ENCODE data around the gene FCN1.
"Not testable (repeated sequence)": the region's sequence is repeated elsewhere in the genome, so short reads cannot be mapped to it uniquely, and the experiment has no call there.

The FCN1 gene

GRCh38 chr9:134917431-134918373, at the start of gene FCN1:
Gene FCN1 (minus strand): TSS chr9:134917912. CDS start chr9:134917871, 41 bp downstream.
- no peak for DNase-seq

- no peak for DNase-seq
These were observed 49.2 kb upstream of the FCN1 start for GRCh38 chr9:134966697-134967546.

GRCh38 chr9:134966270-134966669, 48.6 kb upstream of the FCN1 start:
- no peak for DNase-seq

DNA sequence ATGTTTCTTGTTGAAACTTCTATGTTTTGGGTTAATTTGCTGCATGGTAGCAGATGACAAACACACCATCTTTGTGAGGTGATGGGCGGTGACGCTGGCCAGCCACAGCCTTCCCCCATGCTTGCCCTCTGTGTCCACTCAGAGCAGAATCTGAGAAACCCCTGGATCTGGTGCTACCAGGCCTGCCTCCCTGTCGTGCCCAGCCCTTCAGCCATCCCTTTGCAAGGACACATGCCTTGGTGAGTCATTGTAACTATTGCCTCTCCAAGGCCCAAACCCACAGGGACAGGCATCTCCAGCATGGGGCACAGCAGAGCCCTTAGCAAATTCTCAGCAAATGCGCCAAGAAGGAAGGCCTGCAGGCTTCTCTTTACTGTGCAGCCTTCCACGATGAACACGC, 48.1 kb upstream of the FCN1 start:
- no peak for DNase-seq

- no peak for DNase-seq
These were observed 47.7 kb upstream of the FCN1 start for GRCh38 chr9:134965411-134965810.

DNA sequence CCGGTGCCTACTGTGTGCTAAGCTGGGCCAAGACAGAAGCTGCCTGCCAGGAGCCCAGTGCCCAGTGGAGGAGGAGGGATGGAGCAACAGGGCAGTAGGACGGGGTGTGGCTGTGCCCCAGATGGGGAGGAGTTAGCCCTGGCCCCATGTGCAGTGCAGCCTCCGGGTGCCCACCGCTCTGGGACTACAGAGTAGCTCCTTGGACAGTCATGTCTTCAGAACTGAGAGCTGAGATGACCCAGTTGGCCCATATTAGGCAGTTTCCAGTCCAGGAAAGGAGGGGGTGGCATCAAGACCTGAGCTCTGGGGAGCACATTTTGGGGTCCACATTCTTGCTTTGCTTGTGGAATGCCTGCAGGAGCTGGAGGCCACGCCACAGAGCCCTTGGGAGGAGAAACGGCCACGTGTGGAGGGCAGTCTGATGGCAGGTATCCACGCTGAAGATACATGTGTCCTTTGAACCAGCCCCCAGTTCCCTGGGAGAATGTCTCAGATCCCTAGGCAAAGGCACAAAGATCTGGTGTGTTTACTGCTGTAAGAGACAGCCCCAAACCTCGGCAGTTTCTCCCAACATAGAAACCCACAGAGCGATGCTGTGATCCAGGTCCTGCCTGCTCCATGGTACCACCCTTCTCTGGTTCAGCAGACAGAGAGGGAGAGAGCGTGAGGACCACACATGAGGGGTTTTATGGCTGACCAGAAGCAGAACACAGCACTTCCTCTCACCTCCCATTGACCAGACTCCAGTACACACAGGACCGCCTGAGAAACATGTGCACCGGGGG, 46.8 kb upstream of the FCN1 start:
- no peak for DNase-seq

DNA sequence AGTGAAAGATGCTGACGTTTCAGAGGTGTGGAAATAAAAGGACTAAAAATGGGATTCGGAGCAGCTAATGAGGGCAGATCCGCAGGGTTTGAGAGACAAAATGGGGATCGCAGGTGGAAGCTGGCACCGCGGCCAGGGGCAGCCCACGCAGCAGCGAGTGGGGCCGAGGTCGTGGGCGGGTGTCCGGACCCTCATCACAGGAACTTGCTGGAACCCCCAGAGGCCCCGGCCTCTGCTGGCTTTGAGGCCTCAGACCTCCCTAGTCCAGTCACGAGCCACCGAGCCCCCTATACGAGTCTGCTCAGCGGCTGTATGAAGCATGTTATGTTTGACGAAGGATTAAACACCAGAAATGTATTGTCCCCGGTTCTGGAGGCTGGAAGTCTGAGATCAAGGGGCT, 45.8 kb upstream of the FCN1 start:
- no peak for DNase-seq

- DNase-seq: no peak
These were observed 45.3 kb upstream of the FCN1 start for GRCh38 chr9:134962973-134963364.

DNA sequence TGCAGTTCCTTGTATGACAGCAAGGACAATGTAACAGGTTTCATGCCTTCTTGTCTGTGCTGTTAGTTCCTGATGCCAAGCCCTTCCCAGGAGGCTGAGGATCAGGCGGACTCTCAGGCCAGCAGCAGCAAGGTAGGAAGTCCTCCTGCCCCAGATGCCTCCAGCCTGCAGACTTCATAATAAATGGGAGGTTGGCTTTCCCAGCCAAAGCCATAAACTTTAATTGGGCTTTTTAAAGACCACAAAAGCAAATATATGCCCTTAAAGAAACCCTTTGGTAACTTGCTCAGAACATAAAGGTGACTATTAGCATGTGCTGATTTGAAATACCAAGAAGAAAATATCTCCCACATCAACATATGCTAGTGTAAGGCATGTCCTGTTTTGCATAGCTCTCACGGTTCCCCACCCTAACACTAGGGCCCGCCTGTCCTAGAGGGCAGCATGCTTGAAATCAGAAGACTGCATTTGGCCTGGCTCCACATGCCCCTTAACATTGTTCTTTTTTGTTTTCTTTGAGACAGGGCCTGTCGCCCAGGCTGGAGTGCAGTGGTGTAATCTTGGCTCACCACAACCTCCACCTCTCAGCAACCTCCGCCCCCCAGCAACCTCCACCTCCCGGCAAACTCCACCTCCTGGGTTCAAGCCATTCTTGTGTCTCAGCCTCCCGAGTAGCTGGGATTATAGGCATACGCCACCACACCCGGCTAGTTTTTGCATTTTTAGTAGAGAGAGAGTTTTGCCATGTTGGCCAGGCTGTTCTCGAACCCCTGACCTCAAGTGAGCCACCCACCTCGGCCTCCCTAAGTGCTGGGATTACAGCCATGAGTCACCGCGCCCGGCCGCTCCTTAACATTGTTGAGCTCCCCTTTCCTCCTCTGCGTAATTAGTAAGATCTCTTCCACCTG, 44.6 kb upstream of the FCN1 start:
- no peak for DNase-seq

GRCh38 chr9:134961331-134962064, 43.8 kb upstream of the FCN1 start:
- DNase-seq: no peak

GRCh38 chr9:134960701-134961181, 43.0 kb upstream of the FCN1 start:
- DNase-seq: no peak

GRCh38 chr9:134959971-134960310, 42.2 kb upstream of the FCN1 start:
- no peak for DNase-seq

DNA sequence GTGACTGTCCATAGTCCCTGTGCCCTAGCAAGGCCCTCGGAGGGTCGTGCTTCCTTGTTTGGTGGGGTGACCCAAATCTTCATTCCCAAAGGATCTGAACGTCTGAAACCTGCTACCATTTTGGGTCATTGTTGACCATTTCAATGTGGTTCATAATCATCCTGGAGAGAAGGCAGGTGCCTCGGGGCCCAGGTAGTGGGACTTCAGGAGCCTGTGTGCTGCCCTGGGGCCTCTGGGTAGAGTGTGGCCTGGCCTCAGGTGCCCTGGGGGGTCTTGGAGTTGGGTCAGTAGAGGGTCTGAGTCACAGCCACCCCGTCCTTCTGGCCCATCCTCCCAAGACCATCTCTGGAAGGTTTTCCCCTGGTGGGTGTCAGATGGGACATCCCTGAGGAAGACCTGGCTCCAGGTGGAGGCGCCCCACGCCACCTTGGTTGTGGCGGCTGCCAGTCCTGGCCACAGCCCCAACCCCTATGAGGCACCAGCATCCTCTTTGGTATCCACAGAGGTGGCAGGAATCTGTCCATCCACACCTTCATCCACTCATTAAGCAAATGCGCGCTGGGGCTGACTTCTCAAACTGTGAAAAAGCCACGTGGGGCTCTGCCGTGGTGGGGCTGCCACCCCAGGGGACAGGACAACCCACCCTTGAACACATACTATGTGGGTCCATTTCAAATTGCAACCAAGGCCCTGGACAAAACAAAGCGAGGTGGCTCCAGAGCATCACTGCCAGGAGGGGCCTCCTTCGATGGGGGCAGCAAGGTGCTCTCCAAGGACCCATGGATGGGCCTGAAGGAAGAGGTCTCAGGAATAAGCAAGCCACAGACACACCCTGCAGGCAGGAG, 41.6 kb upstream of the FCN1 start:
- no peak for DNase-seq

GRCh38 chr9:134957945-134958227, 40.2 kb upstream of the FCN1 start:
- DNase-seq: no peak

GRCh38 chr9:134957165-134957944, 39.6 kb upstream of the FCN1 start:
- no peak for DNase-seq

DNA sequence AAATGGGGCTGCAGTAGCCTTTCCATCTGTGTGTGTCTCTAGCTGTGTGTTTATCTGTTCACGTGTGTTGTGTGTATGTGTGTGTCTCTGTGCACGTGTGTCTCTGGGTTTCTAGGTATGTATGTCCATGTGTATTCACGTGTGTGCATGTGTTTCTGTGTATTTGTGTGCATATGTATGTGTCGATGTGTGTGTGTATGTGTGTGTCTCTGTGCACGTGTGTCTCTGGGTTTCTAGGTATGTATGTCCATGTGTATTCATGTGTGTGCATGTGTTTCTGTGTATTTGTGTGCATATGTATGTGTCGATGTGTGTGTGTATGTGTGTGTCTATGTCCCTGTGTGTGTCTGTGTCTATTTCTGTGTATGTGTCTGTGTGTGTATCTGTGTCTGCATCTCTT, 38.7 kb upstream of the FCN1 start:
- not testable (repeated sequence) for DNase-seq

GRCh38 chr9:134955801-134956200, 38.1 kb upstream of the FCN1 start:
- DNase-seq: no peak

GRCh38 chr9:134955156-134955555, 37.4 kb upstream of the FCN1 start:
- no peak for DNase-seq

- no peak for DNase-seq
These were observed 34.3 kb upstream of the FCN1 start for GRCh38 chr9:134951994-134952393.

DNA sequence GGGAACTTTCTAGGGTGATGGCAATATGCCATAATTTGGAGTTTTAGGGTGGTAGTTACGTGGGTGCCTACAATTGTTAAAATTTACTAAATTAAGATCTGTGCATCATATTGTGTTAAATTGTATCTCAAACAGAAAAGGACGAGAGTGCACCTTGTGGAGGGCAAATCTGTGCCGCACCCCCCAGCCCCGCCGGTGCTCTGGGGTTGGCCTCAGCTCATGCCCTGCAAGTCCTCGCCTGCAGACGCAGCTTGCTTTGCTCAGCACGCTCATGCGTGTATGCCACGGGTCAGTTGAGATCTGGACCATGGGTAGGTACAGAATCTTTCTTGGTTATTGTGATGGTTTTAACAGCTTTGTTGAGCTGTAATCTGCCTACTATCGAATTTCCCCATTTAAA, 33.7 kb upstream of the FCN1 start:
- no peak for DNase-seq

Measured in SHP77 (cell line).